Stimulated activated CD8-positive, alpha-beta memory T cell treated with anti-CD3 and anti-CD28 coated beads, Interleukin-12 subunit alpha, Interleukin-12 subunit beta, amount 100 ng/mL, for 24 hours (primary cell): ENCODE measurements around the gene SAFB.

Experiments
- DNase-seq: peaks from one replicate; pipeline ENCODE4 v3.0.0-alpha.2; 2020; ENCODE audit errors: extremely low read depth

Gene SAFB

GRCh38 chr19:5666921-5667610, 44.2 kb downstream of the SAFB start:
- no peak for DNase-seq

- DNase-seq, result no peak
Observed at GRCh38 chr19:5667751-5668271, 44.9 kb downstream of the SAFB start.

DNA sequence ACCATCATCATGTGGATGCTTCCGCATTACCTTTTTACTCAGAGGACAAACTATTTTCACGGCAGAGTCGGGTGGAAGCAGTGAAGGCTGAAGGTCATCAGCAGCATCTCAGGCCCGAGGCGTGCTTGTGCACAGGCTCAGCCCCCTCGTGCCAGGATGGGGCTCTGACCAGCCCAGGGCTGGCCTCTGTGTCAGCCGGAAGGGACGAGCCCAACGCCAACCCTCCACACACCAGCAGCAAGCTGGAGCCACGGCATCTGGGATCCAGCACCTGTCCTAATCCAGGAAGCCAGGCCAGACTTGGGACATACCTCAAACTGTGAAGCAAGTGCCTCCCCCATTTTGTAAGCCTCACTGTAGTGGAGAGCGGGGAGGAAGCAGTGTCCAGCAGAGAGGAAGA, 46.3 kb downstream of the SAFB start:
- no peak for DNase-seq

GRCh38 chr19:5671600-5671999, 48.7 kb downstream of the SAFB start:
- no peak for DNase-seq

GRCh38 chr19:5672708-5673459, 50.0 kb downstream of the SAFB start:
- no peak for DNase-seq

DNA sequence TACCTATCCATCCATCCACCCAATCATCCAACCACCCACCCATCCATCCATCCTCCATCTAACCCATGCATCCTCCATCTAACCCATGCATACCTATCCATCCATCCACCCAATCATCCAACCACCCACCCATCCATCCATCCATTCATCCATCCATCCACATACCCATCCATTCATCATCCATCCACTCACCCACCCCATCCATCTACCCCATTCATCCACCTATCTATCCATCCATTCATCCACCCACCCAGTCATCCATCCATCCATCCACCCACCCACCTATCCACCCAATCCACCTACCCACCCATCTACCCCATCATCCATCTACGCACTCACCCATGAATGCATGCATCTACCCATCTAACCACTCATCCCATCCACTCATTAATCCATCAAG, 50.9 kb downstream of the SAFB start:
- no peak for DNase-seq

DNA sequence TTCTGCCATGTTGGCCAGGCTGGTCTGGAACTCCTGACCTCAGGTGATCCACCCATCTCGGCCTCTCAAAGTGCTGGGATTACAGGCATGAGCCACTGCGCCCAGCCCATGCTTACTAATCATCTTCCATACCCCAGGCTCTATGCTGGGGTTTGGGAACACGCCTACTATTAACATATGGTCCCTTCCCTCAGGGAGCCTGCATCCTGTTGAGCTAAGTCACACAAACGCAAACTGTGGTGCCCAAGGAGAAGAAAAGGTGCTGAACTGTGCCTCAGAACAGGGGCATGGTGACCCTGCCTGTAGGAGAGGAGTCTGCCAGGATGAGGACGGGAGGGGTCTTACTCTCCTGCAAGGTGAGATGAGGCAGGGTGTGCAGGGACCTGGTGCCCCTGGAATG, 51.8 kb downstream of the SAFB start:
- no peak for DNase-seq

DNA sequence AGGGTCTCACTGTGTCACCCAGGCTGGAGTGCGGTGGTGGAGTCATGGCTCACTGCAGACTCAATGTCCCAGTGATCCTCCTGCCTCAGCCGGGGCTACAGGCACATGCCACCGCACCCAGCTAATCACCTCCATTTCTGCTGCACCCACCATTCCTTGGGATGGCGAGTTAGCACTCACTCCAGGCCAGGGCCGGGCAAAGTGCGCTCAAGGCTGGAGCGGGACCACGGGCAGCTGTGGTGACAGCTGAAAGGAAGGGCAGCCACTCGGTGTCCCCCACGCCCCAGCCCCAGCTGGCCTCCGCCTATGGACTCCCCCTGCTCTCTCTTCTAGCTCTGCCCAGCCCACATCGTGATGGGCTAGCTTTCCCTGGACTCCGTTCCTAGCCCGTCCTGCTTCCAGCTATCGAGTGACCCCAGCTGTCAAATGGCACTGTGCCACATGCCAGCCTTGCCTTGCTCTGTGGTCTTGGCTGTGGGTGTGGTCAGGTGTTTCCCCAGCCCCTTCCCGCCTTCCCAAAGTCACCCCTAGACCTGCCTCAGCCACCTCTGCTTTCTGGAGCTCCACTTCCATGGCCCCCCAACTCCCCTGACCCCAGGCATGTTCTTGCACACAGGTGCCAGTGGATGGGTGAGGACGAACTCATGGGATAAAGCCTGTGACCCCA, 53.4 kb downstream of the SAFB start:
- no peak for DNase-seq

DNA sequence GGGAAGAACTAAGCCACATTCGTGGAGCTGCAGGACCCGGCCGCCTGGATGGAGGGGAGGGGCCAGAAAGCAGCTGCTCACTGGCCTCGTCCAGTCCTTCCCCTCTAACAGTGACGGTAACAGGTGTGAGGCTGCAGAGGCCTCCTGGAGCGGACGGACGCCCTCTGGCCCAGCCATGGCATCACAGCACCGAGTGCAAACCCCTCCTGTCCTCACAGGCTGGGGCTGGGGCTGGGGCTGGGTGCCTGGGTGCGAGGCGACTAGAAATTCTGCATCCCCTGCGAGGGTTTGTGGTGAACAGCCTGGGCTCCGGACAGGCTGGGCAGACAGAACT, 53.9 kb downstream of the SAFB start:
- no peak for DNase-seq

DNA sequence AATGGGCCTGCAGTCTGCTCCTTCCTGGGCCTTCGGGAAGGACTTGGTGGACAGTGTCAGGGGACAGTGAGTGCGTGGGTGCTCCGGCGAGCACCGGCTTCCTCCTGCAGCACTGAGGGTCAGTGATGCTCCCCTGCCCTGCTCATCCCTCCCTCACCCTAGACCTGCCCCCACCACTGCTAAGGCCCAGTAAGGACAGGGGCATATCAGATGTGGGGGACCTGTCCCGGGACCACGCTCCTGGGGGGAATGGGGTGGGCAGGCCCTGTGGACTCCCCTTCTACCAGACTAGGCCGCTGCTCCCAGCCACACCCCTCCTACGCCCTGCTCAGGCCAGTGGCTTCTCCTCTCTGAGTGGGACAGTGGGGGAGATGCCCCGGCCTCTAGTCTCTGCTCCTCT, 54.3 kb downstream of the SAFB start:
- no peak for DNase-seq

- no peak for DNase-seq
Observed at GRCh38 chr19:5677580-5677979, 54.7 kb downstream of the SAFB start.

GRCh38 chr19:5678071-5678718, 55.3 kb downstream of the SAFB start:
- DNase-seq, result no peak

DNA sequence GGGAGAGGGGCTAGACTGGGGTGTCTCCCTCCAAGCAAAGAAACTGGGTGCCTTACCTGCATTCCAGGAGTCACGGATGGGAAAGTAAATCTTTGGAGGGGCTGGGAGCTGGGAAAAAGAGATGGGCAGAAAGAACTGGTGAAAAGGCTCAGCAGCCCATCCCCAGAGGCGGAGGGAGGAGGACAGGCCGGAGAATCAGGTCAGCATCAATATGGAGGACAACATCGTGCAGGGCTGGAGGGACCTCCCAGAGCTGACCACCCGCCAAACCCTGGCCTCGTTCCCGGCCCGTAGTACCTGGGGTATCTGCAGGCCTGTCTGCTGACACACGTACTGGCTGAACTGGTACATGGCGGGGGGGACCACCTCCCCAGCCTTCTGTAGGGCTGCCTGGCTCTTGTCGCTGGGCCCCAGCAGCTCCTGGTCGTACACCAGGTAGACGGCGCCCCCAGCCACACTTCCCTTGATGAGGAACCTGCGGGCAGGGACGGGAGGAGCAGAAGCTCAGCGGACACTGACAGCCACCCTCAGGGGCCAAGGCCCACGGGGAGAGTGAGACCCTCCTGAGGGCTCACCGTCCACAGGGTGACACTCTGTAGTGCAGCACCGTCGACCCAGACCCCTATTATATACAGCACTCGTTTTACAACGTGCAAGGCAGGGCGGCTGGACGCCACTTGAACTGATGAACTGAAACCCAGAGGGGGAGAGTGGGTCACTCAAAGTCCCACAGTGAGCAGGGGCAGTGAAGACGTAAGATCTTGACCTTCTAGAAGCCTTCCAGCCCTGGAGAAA, 56.6 kb downstream of the SAFB start:
- no peak for DNase-seq

- no peak for DNase-seq
Observed at GRCh38 chr19:5680084-5680436, 57.2 kb downstream of the SAFB start.

DNA sequence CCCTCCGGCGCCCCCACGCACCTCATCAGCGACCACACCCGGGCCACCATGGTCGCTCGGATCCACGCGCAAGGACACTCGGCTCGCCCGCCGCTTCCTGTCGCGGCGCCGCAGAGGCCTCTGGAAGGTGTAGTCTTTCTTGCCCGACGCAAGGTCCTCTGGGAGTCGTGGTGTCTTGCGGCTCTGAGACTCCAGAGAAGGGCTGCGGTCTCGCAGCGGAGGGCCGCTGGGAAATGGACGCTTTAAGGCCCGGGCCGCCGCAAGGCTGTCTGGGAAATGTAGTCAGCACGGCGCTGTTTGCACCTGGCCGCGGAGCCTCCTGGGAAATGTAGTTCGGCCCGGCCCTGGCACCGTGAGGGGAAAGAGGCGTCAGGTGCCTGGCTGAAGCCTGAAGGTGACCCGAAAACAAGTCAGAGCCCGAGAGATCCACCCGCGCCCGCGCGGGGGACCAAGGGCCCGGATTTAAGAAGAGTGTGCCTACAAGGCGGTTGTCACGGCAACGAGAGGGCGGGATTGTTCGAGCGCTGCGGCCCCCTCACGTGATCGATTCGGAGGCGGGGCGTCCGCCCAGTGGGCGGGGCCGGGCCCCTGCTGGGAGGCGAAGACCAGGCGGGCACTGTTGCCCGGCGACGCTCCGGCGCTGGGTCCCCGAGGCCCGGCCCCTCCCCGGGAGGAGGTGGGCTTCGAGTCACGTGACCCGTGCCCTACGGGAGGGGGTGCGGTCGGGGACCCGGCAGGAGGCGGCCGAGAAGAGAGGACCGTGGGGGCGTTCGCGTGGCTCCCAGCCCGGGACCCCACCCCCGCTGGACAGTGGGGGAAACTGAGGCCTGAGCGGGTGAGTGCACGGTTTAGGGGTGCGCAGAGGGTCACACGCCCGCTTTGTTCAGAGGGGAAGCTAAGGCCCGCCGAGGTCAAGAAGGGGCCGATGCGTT, 57.8 kb downstream of the SAFB start, which contains the start of the genes HSD11B1L and MICOS13:
HSD11B1L (plus strand) TSS at position 591 of the 932 bp plus-strand sequence. CDS start 3,806 bp downstream, outside the sequence.
MICOS13 (minus strand) TSS at position 80 of the 932 bp plus-strand sequence; CDS start at position 50, 30 bp downstream.
- peak; percentile 92 for DNase-seq

- DNase-seq, result no peak
Observed at GRCh38 chr19:5681391-5682106, 58.7 kb downstream of the SAFB start.

- no peak for DNase-seq
Observed at GRCh38 chr19:5682107-5682482, 59.2 kb downstream of the SAFB start.

DNA sequence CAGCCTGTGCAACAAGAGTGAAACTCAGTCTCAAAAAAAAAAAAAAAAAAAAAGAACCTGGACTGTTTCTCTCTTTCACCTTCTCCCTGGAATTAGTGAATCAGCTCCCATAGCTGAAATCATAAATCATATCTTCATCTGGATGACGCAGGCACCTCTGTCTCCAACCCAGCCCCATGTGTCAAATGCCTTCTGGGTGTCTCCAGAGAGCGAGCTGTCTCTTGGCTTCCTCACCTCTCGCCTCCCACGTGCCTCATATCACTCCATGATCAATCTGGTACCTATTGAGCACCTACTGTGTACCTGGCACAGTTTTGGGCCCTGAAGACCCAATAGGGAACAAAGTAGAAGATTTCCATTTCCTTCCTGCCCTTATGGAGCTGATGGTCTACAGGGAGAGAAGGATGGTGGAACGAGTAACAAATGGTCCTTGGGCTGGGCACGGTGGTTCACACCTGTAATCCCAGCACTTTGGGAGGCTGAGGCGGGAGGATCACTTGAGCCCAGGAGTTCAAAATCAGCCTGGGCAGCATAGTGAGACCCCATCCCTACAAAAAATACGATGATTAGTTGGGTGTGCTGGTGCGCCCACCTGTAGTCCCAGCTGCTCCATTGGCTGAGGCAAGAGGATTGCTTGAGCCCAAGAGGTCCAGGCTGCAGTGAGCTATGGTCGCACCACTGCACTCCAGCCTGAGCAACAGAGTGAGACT, 60.4 kb downstream of the SAFB start:
- DNase-seq, result no peak
